NCI-H2227 (cell line): Measurements from ENCODE around the gene SMAD3.

Experiments
- DNase-seq: peaks from one replicate; lab custom pipeline; 2025; ENCODE audit not compliant: unreplicated experiment; lab: John Stamatoyannopoulos, UW

The SMAD3 gene

GRCh38 chr15:67192185-67192820 lies 126.9 kb downstream of the SMAD3 start:
- no peak for DNase-seq

GRCh38 chr15:67193223-67193990 lies 128.0 kb downstream of the SMAD3 start:
- no peak for DNase-seq

- no peak for DNase-seq
Measured at GRCh38 chr15:67194171-67195114, 129.0 kb downstream of the SMAD3 start.

GRCh38 chr15:67195305-67195704 lies 129.9 kb downstream of the SMAD3 start:
- DNase-seq: no peak

- no peak for DNase-seq
Measured at GRCh38 chr15:67196222-67196621, 130.8 kb downstream of the SMAD3 start.

GRCh38 chr15:67196672-67197363 lies 131.4 kb downstream of the SMAD3 start:
- DNase-seq: no peak

GRCh38 chr15:67197364-67197695 lies 131.9 kb downstream of the SMAD3 start:
- no peak for DNase-seq

GRCh38 chr15:67198157-67198754 lies 132.9 kb downstream of the SMAD3 start:
- DNase-seq: no peak

GRCh38 chr15:67199391-67199790 lies 134.0 kb downstream of the SMAD3 start:
- DNase-seq: no peak

- DNase-seq: no peak
Measured at GRCh38 chr15:67199881-67200763, 134.7 kb downstream of the SMAD3 start.

GRCh38 chr15:67201136-67201535 lies 135.7 kb downstream of the SMAD3 start:
- no peak for DNase-seq

- DNase-seq: no peak
Measured at GRCh38 chr15:67202091-67202490, 136.7 kb downstream of the SMAD3 start.

- DNase-seq: no peak
Measured at GRCh38 chr15:67202991-67203390, 137.6 kb downstream of the SMAD3 start.

GRCh38 chr15:67207555-67208207 lies 142.3 kb downstream of the SMAD3 start:
- DNase-seq: no peak

- DNase-seq: no peak
Measured at GRCh38 chr15:67208396-67208795, 143.0 kb downstream of the SMAD3 start.

GRCh38 chr15:67210555-67211168 lies 145.3 kb downstream of the SMAD3 start:
- DNase-seq: no peak

GRCh38 chr15:67212684-67213367 lies 147.4 kb downstream of the SMAD3 start:
- DNase-seq: no peak

GRCh38 chr15:67215102-67215501 lies 149.7 kb downstream of the SMAD3 start:
- no peak for DNase-seq
